Brain microvascular endothelial cell (primary cell): ENCODE data around the gene NCAM1.

Source experiments
- DNase-seq: peaks from one replicate; pipeline ENCODE4 v3.0.0-alpha.2; 2020
- H3K27ac ChIP-seq: fragments of 250-450 bp; sonication (Bioruptor Pico); 2 replicates; pipeline ENCODE4 v1.5.1; 2020; ENCODE audit warnings: mild to moderate bottlenecking, moderate library complexity
- H3K27me3 ChIP-seq: fragments of 250-450 bp; sonication (Bioruptor Pico); replicated peaks from 2 replicates; pipeline ENCODE4 v1.5.1; 2020; ENCODE audit warnings: mild to moderate bottlenecking
- H3K36me3 ChIP-seq: fragments of 250-450 bp; sonication (Bioruptor Pico); replicated peaks from 2 replicates; pipeline ENCODE4 v1.5.1; 2020; ENCODE audit warnings: mild to moderate bottlenecking
- H3K4me3 ChIP-seq: 2 replicates; pipeline ENCODE4 v1.5.1; 2011; ENCODE audit warnings: low read depth, mild to moderate bottlenecking, control low read depth, low read length, moderate library complexity
- CTCF ChIP-seq: IDR thresholded peaks from 2 replicates; pipeline ENCODE4 v1.5.1; 2011; ENCODE audit warnings: low read depth, mild to moderate bottlenecking, moderate library complexity, low read length, control low read depth, inconsistent platforms; ENCODE audit errors: missing control alignments
- in situ Hi-C: cut with HindIII; loops from 2 replicates; pipeline ENCODE4 v1.10.0; 2017; ENCODE audit warnings: low sequenced_read_pairs, low pct_ligation_motif_present

Gene NCAM1

GRCh38 chr11:113113801-113114704 lies 152.8 kb downstream of the NCAM1 start:
- peak; percentile 31 for DNase-seq
- no peaks in the 10 kb centered on the region for H3K36me3 ChIP-seq
- no peak overlapping the region for H3K27ac ChIP-seq
- H3K27me3 ChIP-seq, result no peaks in the 10 kb centered on the region
- in situ Hi-C loops, result no loop called here
- H3K4me3 ChIP-seq, result no peak overlapping the region
- peak; percentile 89 for TF ChIP-seq CTCF

- DNase-seq, result no peak
- Histone ChIP-seq H3K27ac (no peak overlapping the region), H3K36me3 (no peaks in the 10 kb centered on the region), H3K27me3 (no peaks in the 10 kb centered on the region), H3K4me3 (no peak overlapping the region)
- no peak for TF ChIP-seq CTCF
- in situ Hi-C loops, result no loop called here
These were observed 153.4 kb downstream of the NCAM1 start for GRCh38 chr11:113114705-113115027.

DNA sequence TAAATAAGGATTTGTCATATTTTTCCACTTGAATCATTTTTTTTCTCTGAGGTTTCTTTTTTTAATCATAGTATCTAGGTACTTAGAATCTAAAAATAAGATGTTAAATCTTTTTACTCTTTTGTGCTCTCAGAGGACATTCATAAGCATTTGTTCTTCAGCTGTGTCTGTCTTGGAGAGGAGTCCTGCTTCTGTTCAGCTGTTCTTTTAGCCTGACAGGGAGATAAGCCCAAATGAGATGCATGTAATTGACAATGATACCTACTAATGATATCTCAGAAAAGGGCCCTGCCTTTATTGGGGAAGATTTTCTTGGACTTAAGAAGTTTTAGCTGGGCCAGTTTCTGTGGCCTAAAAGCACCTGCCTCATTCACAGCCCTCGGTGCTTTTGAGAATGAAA lies 156.9 kb downstream of the NCAM1 start:
- DNase-seq, result no peak
- H3K4me3 ChIP-seq, result no peak overlapping the region
- no peak for TF ChIP-seq CTCF
- no peaks in the 10 kb centered on the region for H3K36me3 ChIP-seq
- no peaks in the 10 kb centered on the region for H3K27me3 ChIP-seq
- in situ Hi-C loops, result no loop called here
- no peak overlapping the region for H3K27ac ChIP-seq

DNA sequence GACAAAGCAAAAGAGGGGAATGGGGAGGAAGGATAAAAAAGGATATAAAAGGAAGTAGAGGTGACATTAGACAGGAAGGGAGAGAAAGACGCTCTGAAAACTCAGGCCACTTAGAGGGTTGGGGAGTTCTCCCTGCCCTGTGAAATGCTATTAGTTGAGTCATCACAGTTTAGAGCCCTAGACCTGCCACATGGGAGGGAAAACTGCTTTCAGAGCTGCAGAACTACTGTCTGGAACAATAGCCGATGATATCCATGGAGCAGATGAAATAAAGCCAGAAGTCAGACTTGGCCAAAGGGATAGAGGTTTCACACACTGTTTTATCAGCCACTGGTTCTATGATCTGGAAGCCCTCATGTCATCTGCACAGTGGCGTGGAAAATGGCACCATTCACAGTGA lies 157.9 kb downstream of the NCAM1 start:
- no peaks in the 10 kb centered on the region for H3K36me3 ChIP-seq
- in situ Hi-C loops, result no loop called here

DNA sequence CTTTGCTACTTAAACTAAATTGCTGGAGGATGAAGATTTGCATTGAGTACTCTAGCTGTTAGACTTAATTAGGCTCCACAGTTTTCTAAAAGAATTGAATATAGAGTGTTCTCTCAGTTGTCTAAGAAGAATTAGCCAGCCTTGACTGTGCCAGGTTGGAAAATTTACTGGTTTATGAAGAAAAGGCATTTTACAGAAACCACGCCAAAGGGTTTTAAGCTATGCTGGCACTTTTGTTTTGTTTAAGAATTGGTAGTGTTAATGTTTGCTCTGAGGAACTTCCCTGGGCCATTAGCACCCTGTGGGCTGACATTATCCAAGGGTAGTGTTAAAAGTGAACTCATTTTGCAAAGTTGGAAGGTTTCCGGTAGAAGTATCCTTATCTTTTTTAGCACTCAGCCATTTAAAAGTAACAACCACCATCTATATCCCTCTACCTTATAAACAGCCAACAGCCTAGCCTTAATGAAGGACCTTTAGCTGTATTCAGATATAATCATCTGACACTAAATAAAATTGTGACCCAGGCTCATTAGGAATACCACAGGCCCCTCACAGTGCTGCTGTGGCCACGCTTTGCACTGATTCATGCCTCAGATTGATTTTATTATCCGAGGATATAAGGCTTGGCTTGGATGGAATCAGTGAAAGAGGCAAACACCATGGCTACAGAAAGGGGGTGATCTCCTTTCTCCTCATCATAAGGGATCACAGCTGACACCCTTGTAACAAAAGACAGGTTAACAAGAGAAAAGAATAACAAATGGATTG lies 158.9 kb downstream of the NCAM1 start:
- no peak for DNase-seq
- H3K27me3 ChIP-seq, result no peaks in the 10 kb centered on the region
- in situ Hi-C loops, result no loop called here
- no peak overlapping the region for H3K4me3 ChIP-seq
- no peaks in the 10 kb centered on the region for H3K36me3 ChIP-seq
- no peak overlapping the region for H3K27ac ChIP-seq
- TF ChIP-seq CTCF, result no peak

More for the DNA sequence above, 157.9 kb downstream of the NCAM1 start:
- no peak overlapping the region for H3K27ac ChIP-seq
- no peak overlapping the region for H3K4me3 ChIP-seq
- H3K27me3 ChIP-seq, result no peaks in the 10 kb centered on the region
- no peak for TF ChIP-seq CTCF
- no peak for DNase-seq
